GM19240 (cell line): Measurements from ENCODE around the gene PAX3.

Experiments used
- DNase-seq: peaks from one replicate; pipeline ENCODE4 v3.0.0; 2011; ENCODE audit warnings: low spot score; ENCODE audit not compliant: insufficient read length

PAX3 gene

DNA sequence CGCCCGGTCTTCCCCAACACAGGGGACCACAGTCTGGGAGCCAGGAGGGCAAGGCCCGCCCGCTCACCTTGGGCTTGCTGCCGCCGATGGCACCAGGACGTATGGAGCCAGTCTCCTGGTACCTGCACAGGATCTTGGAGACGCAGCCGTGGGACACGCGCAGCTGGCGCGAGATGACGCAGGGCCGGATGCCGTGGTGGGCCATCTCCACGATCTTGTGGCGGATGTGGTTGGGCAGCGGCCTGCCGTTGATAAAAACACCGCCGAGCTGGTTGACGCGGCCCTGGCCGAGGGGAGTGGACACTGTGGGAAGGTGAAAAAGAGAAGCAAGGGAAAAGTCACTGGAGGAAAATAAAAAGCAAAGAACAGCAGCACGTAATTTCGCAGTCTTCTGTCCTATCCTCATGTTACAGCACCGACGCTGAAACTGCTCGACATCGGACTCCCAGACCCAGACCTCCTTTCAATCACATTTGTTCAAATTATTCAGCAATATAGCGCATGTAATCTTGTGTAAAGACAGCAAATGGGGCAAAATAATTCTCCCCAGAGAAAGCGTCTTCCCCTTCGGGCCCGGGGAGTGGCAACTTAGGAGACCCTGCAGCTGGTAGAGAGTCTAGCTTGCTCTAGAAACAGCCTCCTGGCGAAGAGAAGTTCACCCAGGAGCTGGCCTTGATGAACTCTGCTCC, 1.7 kb downstream of the PAX3 start:
- no peak for DNase-seq

GRCh38 chr2:222296311-222296741, 2.5 kb downstream of the PAX3 start:
- no peak for DNase-seq

GRCh38 chr2:222295368-222296062, 3.3 kb downstream of the PAX3 start:
- no peak for DNase-seq

DNA sequence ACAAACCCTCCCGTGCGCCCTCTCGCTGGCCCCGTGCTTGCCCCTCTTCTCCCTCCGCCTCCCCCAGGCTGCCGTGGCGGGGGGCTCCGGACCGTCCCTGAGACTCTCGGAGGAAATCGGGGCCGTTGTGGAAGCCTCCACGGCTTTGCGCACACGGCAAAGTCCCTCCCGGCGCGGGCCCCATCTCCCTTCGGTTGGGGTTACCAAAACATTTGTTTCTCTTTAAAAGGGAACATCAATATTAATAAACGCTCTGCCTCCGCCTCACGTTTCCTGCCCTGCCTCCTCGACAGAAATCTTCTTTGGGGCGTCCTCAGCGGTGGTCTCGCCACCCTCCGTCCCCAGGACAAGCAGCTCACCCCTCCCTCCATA, 3.8 kb downstream of the PAX3 start:
- no peak for DNase-seq

DNA sequence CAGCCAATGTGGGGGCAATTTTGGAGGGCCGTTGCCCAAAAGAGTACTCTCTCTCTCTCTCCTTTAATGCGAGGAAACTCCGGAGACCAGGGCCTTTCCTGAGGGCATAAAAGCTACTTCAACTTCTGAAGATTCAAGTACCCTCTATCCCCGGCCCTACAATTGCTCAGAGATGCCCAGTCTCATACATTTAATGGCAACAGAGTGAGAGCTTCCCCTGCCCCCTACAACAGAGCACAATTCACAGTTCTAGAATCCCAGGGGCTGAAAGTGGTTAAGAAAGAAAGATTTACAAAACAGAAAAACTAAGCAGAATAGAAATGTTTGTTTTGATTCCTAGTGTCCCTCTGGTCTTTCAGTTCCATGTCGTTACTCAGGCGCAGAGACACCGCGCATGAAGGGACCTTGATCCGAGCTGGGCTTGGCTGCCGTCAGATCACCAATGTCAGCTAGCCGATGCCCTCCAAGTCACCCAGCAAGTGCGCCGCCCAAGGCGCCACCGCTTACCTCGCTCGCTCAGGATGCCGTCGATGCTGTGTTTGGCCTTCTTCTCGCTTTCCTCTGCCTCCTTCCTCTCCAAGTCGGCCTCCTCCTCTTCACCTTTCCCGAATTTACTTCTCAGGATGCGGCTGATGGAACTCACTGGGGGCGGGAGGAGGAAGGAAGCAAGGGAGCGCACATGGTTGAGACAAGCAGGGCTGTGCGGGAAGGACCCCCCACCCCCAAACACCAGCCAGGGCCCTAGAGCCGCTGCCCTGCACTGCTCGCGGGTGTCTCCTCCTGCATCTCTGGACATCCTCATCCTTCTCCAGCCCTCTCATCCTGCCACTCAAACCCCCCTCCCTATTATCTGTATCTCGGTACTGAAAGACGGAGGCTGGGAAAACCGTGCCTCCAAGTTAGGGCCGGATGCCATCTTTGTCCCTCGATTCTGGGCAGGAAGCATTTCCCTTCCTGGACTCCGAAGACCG, 4.9 kb downstream of the PAX3 start:
- DNase-seq = no peak

- DNase-seq = no peak
These were observed 6.4 kb downstream of the PAX3 start for GRCh38 chr2:222292149-222293134.

GRCh38 chr2:222291485-222291841, 7.3 kb downstream of the PAX3 start:
- no peak for DNase-seq

- no peak for DNase-seq
These were observed 7.9 kb downstream of the PAX3 start for GRCh38 chr2:222290736-222291484.

- DNase-seq = no peak
These were observed 8.4 kb downstream of the PAX3 start for GRCh38 chr2:222290401-222290735.

DNA sequence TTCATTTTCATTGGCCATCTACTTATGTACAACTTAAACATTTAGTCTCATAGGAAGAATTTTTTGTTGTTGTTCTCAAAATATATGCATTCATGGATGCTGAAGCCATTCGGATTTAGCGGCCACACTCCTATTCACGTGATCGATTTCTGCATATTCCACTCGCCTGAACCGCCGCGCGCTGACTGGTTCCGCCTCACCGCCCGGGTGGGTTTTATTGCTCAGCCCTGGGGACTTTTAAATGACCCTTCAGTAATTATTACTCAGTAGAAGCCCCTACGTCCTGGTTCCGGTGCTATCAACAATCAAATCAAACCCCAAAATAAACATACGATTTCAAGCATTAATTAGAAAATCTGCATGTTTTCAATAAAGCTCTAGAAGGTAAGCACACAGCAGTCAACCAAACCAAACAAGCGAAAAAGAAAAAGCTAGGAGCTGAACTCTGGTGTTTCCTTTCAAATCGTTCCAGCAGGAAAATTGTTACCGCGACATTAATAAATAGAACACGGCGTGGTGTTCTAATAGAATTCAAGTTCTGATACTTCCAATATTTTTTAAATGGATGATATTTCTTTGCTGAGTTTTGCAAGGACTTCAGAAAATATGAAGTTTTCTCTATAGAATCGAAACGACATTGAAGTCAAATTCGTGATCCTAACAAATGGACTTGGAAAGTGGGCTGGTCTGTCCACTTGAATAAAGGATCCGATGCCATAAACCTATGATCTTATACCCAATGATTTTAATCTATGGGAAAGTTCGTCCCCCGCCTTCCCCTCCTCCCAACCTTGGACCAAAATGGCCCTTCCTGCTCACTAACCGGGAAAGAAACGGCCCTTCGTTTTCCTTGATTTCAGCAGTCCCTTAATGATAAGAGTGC, 9.3 kb downstream of the PAX3 start:
- DNase-seq = no peak

DNA sequence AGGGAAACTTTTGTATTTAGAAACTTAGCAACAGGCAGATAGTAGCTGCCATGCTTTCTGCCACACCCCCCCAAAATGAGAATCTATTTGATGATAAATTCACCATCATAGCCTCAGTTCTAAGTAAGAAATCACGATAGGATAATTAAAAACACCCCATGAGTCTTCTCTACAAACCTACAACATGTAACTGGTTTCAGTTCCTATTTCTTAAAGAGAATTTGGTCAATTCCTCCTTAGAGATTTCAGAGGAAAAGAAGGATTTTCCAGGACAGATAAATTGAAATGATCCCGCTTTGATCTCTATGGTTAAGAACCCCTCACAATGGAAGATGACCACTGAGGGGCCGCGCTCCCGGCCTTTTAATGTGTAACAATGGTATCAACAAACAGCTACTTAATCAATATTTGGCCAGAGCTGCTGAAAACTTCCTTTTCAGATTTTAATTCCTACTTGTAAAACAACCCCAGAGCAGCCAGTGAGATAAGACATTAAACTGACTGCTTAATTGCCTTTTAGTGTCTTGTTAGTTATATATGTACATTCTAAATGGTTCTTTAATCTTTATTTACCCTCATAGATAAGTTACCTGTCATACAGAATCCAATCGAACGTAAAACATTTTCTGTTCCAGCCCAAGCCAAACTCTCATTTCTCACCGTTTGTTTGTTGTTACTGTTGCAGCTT, 10.1 kb downstream of the PAX3 start:
- DNase-seq = no peak

GRCh38 chr2:222287862-222288479, 10.8 kb downstream of the PAX3 start:
- no peak for DNase-seq

- no peak for DNase-seq
These were observed 14.3 kb downstream of the PAX3 start for GRCh38 chr2:222284466-222284865.

DNA sequence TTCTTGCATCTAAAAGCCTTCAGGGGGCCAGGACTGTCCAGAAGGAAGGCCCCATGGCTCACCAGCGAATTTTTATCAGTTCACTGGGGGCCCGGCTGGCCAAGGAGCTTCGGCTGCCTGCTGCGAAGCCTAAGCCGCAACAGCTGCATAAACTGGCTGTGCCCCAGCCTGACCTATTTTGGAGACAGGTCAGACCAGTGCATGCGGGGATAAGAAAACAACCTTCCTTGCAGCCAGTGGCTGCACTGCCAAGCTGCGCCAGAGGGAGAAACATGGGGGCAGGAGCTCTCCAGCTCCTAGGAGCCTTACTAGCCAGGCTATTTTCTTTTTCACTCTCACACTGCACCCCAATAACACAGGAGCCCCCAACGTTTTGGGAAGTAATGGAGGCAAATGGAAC, 15.2 kb downstream of the PAX3 start:
- DNase-seq = no peak

DNA sequence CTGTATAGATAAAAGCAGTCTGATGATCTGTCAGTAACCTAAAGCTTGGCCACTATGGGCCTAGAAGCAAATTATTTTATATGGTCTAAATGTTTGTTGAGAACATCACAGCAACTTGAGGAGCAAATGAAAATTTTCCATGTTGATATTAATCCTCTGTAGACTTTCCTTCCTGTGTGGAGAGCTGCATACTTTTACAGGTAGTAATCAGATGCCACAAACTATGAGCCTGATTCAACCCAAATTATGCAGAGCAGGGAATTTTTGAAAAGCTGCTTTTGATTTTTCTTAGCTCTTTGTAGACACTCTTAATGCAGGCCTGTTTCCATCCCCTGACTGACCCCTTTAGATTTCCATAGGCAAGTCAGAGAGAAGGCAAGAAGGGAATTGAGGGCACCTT, 17.3 kb downstream of the PAX3 start:
- DNase-seq = no peak

- DNase-seq = no peak
These were observed 18.0 kb downstream of the PAX3 start for GRCh38 chr2:222280795-222281194.

GRCh38 chr2:222272446-222273015, 26.3 kb downstream of the PAX3 start:
- no peak for DNase-seq

DNA sequence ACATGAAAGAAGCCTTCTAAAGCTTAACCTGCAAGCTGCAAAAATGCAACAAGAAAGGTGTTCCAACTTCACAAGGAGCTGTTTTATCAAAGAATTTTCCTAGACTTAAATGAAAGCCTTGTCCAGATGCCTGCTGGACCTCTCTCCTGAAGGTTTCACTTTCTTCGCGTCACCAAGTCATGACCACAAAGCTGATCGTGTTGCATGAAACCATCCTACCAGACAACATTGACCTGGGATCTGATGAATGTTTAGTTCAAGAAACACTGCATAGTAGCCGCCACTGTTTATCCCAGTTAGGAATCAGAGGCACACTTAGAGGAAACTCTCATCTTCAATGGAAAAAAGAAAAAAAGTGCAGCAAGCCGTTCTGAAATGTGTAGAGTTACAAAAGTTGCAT, 26.9 kb downstream of the PAX3 start:
- no peak for DNase-seq
